Dendritic cell treated with granulocyte-macrophage colony-stimulating factor and Interleukin-4, amounts not matched to agents 40 ng/mL and 50 ng/mL, for 4 days (primary cell): ENCODE data around the gene CACNA2D2.

Experiments
- H3K27ac Mint-ChIP-seq: one replicate; pipeline ENCODE4 v1.8.0; 2022; ENCODE audit warnings: mild to moderate bottlenecking, mixed read lengths
- H3K27me3 Mint-ChIP-seq: one replicate; pipeline ENCODE4 v1.8.0; 2022; ENCODE audit warnings: mild to moderate bottlenecking, mixed read lengths
- H3K36me3 Mint-ChIP-seq: one replicate; pipeline ENCODE4 v1.8.0; 2022; ENCODE audit warnings: low read depth, mixed read lengths
- H3K4me1 Mint-ChIP-seq: one replicate; pipeline ENCODE4 v1.8.0; 2022; ENCODE audit warnings: low read depth, mixed read lengths
- H3K4me3 Mint-ChIP-seq: one replicate; pipeline ENCODE4 v1.8.0; 2022; ENCODE audit warnings: mild to moderate bottlenecking, moderate library complexity, mixed read lengths
- H3K9me3 Mint-ChIP-seq: one replicate; pipeline ENCODE4 v1.8.0; 2022; ENCODE audit warnings: mixed read lengths
- intact Hi-C: fragments of 100-400 bp; cut with micrococcal nuclease; formaldehyde crosslinking; loops from one replicate; pipeline ENCODE4 v1.15.0; 2022

Gene CACNA2D2

GRCh38 chr3:50411229-50411628 lies 92.2 kb downstream of the CACNA2D2 start:
- H3K36me3 Mint-ChIP-seq, result no peaks in the 10 kb centered on the region
- no peaks in the 10 kb centered on the region for H3K27me3 Mint-ChIP-seq
- intact Hi-C loops, result no loop called here
- no peaks in the 10 kb centered on the region for H3K4me1 Mint-ChIP-seq
- H3K4me3 Mint-ChIP-seq, result no peak overlapping the region
- no peaks in the 10 kb centered on the region for H3K9me3 Mint-ChIP-seq
- no peak overlapping the region for H3K27ac Mint-ChIP-seq

GRCh38 chr3:50410608-50411139 lies 92.8 kb downstream of the CACNA2D2 start:
- intact Hi-C loops, result no loop called here
- no peaks in the 10 kb centered on the region for H3K27me3 Mint-ChIP-seq
- H3K4me1 Mint-ChIP-seq, result no peaks in the 10 kb centered on the region
- H3K9me3 Mint-ChIP-seq, result no peaks in the 10 kb centered on the region
- no peaks in the 10 kb centered on the region for H3K36me3 Mint-ChIP-seq
- H3K27ac Mint-ChIP-seq, result no peak overlapping the region
- no peak overlapping the region for H3K4me3 Mint-ChIP-seq

- intact Hi-C loops, result no loop called here
- no peak overlapping the region for H3K27ac Mint-ChIP-seq
- H3K36me3 Mint-ChIP-seq, result no peaks in the 10 kb centered on the region
- H3K4me3 Mint-ChIP-seq, result no peak overlapping the region
- H3K9me3 Mint-ChIP-seq, result no peaks in the 10 kb centered on the region
- no peaks in the 10 kb centered on the region for H3K4me1 Mint-ChIP-seq
- no peaks in the 10 kb centered on the region for H3K27me3 Mint-ChIP-seq
These were observed 93.2 kb downstream of the CACNA2D2 start for GRCh38 chr3:50410185-50410584.

- intact Hi-C loops, result no loop called here
- Mint-ChIP-seq H3K27ac (no peak overlapping the region), H3K9me3 (no peaks in the 10 kb centered on the region), H3K27me3 (peaks cover 4% of the 10 kb centered on the region), H3K4me1 (no peaks in the 10 kb centered on the region), H3K4me3 (no peak overlapping the region), H3K36me3 (no peaks in the 10 kb centered on the region)
These were observed 94.9 kb downstream of the CACNA2D2 start for GRCh38 chr3:50408443-50408944.

GRCh38 chr3:50406487-50406886 lies 96.9 kb downstream of the CACNA2D2 start:
- Mint-ChIP-seq H3K4me1 (no peaks in the 10 kb centered on the region), H3K27ac (no peak overlapping the region), H3K36me3 (no peaks in the 10 kb centered on the region), H3K9me3 (no peaks in the 10 kb centered on the region), H3K27me3 (peaks cover 8% of the 10 kb centered on the region), H3K4me3 (no peak overlapping the region)
- intact Hi-C loops, result no loop called here

GRCh38 chr3:50405249-50405648 lies 98.2 kb downstream of the CACNA2D2 start:
- Mint-ChIP-seq H3K4me1 (no peaks in the 10 kb centered on the region), H3K4me3 (no peak overlapping the region), H3K27me3 (peaks cover 8% of the 10 kb centered on the region), H3K27ac (no peak overlapping the region), H3K36me3 (no peaks in the 10 kb centered on the region), H3K9me3 (no peaks in the 10 kb centered on the region)
- intact Hi-C loops, result no loop called here

- Mint-ChIP-seq H3K4me3 (no peak overlapping the region), H3K27ac (no peak overlapping the region), H3K27me3 (peaks cover 8% of the 10 kb centered on the region)
These were observed 101.3 kb downstream of the CACNA2D2 start for GRCh38 chr3:50401978-50402595.

GRCh38 chr3:50396502-50396901 lies 106.9 kb downstream of the CACNA2D2 start:
- Mint-ChIP-seq H3K4me1 (peaks cover 20% of the 10 kb centered on the region), H3K27me3 (no peaks in the 10 kb centered on the region), H3K36me3 (no peaks in the 10 kb centered on the region), H3K4me3 (no peak overlapping the region), H3K9me3 (no peaks in the 10 kb centered on the region), H3K27ac (peak overlapping the region; percentile 68)
- intact Hi-C loops, result no loop called here

More at GRCh38 chr3:50401978-50402595, 101.3 kb downstream of the CACNA2D2 start:
- Mint-ChIP-seq H3K4me1 (no peaks in the 10 kb centered on the region), H3K36me3 (no peaks in the 10 kb centered on the region), H3K9me3 (no peaks in the 10 kb centered on the region)
- intact Hi-C loops, result no loop called here

GRCh38 chr3:50395070-50395860 lies 108.2 kb downstream of the CACNA2D2 start:
- Mint-ChIP-seq H3K4me3 (no peak overlapping the region), H3K9me3 (no peaks in the 10 kb centered on the region), H3K4me1 (peaks cover 20% of the 10 kb centered on the region), H3K27ac (peak overlapping the region; percentile 68), H3K36me3 (no peaks in the 10 kb centered on the region), H3K27me3 (no peaks in the 10 kb centered on the region)
- intact Hi-C loops, result no loop called here

- Mint-ChIP-seq H3K27me3 (no peaks in the 10 kb centered on the region), H3K9me3 (no peaks in the 10 kb centered on the region), H3K4me3 (no peak overlapping the region), H3K36me3 (no peaks in the 10 kb centered on the region), H3K27ac (no peak overlapping the region), H3K4me1 (peaks cover 20% of the 10 kb centered on the region)
- intact Hi-C loops, result no loop called here
These were observed 110.4 kb downstream of the CACNA2D2 start for GRCh38 chr3:50393061-50393460.

GRCh38 chr3:50392101-50392715 lies 111.2 kb downstream of the CACNA2D2 start:
- Mint-ChIP-seq H3K36me3 (no peaks in the 10 kb centered on the region), H3K9me3 (no peaks in the 10 kb centered on the region), H3K27me3 (no peaks in the 10 kb centered on the region), H3K4me3 (no peak overlapping the region), H3K4me1 (peaks cover 20% of the 10 kb centered on the region), H3K27ac (no peak overlapping the region)
- intact Hi-C loops, result no loop called here

- H3K4me1 Mint-ChIP-seq, result peaks cover 12% of the 10 kb centered on the region
- peaks cover 2% of the 10 kb centered on the region for H3K27me3 Mint-ChIP-seq
- no peak overlapping the region for H3K27ac Mint-ChIP-seq
- H3K9me3 Mint-ChIP-seq, result no peaks in the 10 kb centered on the region
- no peaks in the 10 kb centered on the region for H3K36me3 Mint-ChIP-seq
- intact Hi-C loops, result no loop called here
- H3K4me3 Mint-ChIP-seq, result no peak overlapping the region
These were observed 112.8 kb downstream of the CACNA2D2 start for GRCh38 chr3:50390508-50391224.

GRCh38 chr3:50389414-50389767 lies 114.0 kb downstream of the CACNA2D2 start:
- no peak overlapping the region for H3K27ac Mint-ChIP-seq
- H3K36me3 Mint-ChIP-seq, result no peaks in the 10 kb centered on the region
- intact Hi-C loops, result no loop called here
- H3K27me3 Mint-ChIP-seq, result peaks cover 10% of the 10 kb centered on the region
- no peak overlapping the region for H3K4me3 Mint-ChIP-seq
- no peaks in the 10 kb centered on the region for H3K9me3 Mint-ChIP-seq
- H3K4me1 Mint-ChIP-seq, result peaks cover under 1% of the 10 kb centered on the region
